B cell (primary cell): ENCODE results near the gene TMEM185B. TPM values are rescaled to one million over a fixed set of nuclear protein-coding genes. Genes with fewer than 3 reads are reported as not detected.

Source experiments
- ATAC-seq: fragments of 200-7000 bp; cut with Tn5 transposase; one replicate; pipeline ENCODE4 v1.10.0; 2021; ENCODE audit warnings: low read depth, mild to moderate bottlenecking, moderate number of reproducible peaks, moderate library complexity
- CTCF ChIA-PET: fragments of 350-600 bp; sonication (Branson Sonifier 250); formaldehyde crosslinking; loops from one replicate; lab custom pipeline; 2021; ENCODE audit warnings: antibody characterized with exemption, inconsistent platforms; lab: Charles Lee
- POLR2A ChIA-PET: fragments of 350-600 bp; sonication (Branson Sonifier 250); formaldehyde crosslinking; loops from one replicate; lab custom pipeline; 2021; ENCODE audit warnings: antibody characterized with exemption; lab: Charles Lee
- DNase-seq: peaks from one replicate; pipeline ENCODE4 v3.0.0; 2013
- H2AFZ ChIP-seq: 2 replicates; pipeline ENCODE4 v1.6.1; 2012; ENCODE audit warnings: mild to moderate bottlenecking, low read depth, low read length; ENCODE audit not compliant: insufficient read depth, poor library complexity, severe bottlenecking
- H3K27ac ChIP-seq, 2 donors: 1 replicate in 1 of 2; 2 replicates in 1 of 2; pipeline ENCODE4 v1.5.1; 2012 to 2013; ENCODE audit warnings: low read length in 2 of 2, mild to moderate bottlenecking in 2 of 2, moderate library complexity in 1 of 2
- H3K27me3 ChIP-seq, 4 experiments: fragments of 200-600 bp in 1 of 4; sonication (generic) in 1 of 4; replicated peaks in 1 of 4; 1 replicate in 2 of 4; 2 replicates in 2 of 4; pipeline versions ENCODE4 v1.6.1 to v1.7.0; 2013 to 2016; ENCODE audit warnings: low read length in 3 of 4, mild to moderate bottlenecking in 2 of 4, mixed read lengths in 1 of 4, moderate library complexity in 1 of 4; ENCODE audit not compliant: insufficient read depth in 4 of 4, control insufficient read depth in 3 of 4; ENCODE audit errors: control extremely low read depth in 1 of 4
- H3K36me3 ChIP-seq, 2 experiments: replicated peaks in 1 of 2; 1 replicate in 1 of 2; 2 replicates in 1 of 2; pipeline versions ENCODE4 v1.6.1 to v1.7.1; 2013; ENCODE audit warnings: low read length in 1 of 2; ENCODE audit not compliant: insufficient read depth in 2 of 2, control insufficient read depth in 1 of 2; ENCODE audit errors: control extremely low read depth in 1 of 2, extremely low read depth in 1 of 2
- H3K4me1 ChIP-seq, 2 donors: fragments of 200-600 bp in 1 of 2; sonication (generic) in 1 of 2; 1 replicate in 1 of 2; 2 replicates in 1 of 2; pipeline versions ENCODE4 v1.5.1 to v1.6.1; 2013 to 2017; ENCODE audit warnings: low read length in 2 of 2; ENCODE audit not compliant: control insufficient read depth in 2 of 2, insufficient read depth in 2 of 2
- H3K4me2 ChIP-seq: replicated peaks from 2 replicates; pipeline ENCODE3; 2012; ENCODE audit warnings: mild to moderate bottlenecking, low read depth, low read length; ENCODE audit not compliant: poor library complexity, severe bottlenecking
- H3K4me3 ChIP-seq, 5 experiments: fragments of 200-600 bp in 1 of 5; sonication (generic) in 1 of 5; 1 replicate in 3 of 5; 2 replicates in 2 of 5; pipeline versions ENCODE4 v1.5.1 to v1.7.0; 2011 to 2016; ENCODE audit warnings: low read length in 4 of 5, mild to moderate bottlenecking in 4 of 5, low read depth in 2 of 5, control low read depth in 1 of 5, moderate library complexity in 1 of 5; ENCODE audit not compliant: insufficient read depth in 1 of 5; ENCODE audit errors: control extremely low read depth in 1 of 5, extremely low read depth in 1 of 5
- H3K79me2 ChIP-seq: fragments of 200-600 bp; sonication (generic); one replicate; pipeline ENCODE4 v1.6.0; 2016; ENCODE audit warnings: low read length; ENCODE audit not compliant: control insufficient read depth, insufficient read depth
- H3K9ac ChIP-seq: fragments of 200-600 bp; sonication (generic); 2 replicates; pipeline ENCODE4 v1.6.1; 2017; ENCODE audit warnings: mild to moderate bottlenecking, low read length, moderate library complexity
- H3K9me3 ChIP-seq, 3 donors: one replicate each; pipeline versions ENCODE4 v1.6.1 to v1.7.1; 2013; ENCODE audit warnings: low read length in 2 of 3; ENCODE audit not compliant: control insufficient read depth in 2 of 3, insufficient read depth in 1 of 3; ENCODE audit errors: control extremely low read depth in 1 of 3
- H4K20me1 ChIP-seq: 2 replicates; pipeline ENCODE4 v1.6.0; 2012; ENCODE audit warnings: mild to moderate bottlenecking, low read length; ENCODE audit not compliant: insufficient read depth, control insufficient read depth, poor library complexity, severe bottlenecking
- H3K27ac Mint-ChIP-seq: one replicate; pipeline ENCODE4 v1.8.0; 2021; ENCODE audit warnings: mixed read lengths
- H3K27me3 Mint-ChIP-seq: one replicate; pipeline ENCODE4 v1.8.0; 2021; ENCODE audit warnings: mixed read lengths
- H3K4me1 Mint-ChIP-seq: one replicate; pipeline ENCODE4 v1.8.0; 2021; ENCODE audit warnings: mixed read lengths
- H3K4me3 Mint-ChIP-seq: one replicate; pipeline ENCODE4 v1.8.0; 2021; ENCODE audit warnings: mixed read lengths
- H3K9me3 Mint-ChIP-seq: one replicate; pipeline ENCODE4 v1.8.0; 2022; ENCODE audit warnings: mixed read lengths; ENCODE audit not compliant: insufficient read depth
- CTCF ChIP-seq: fragments of 200-600 bp; IDR thresholded peaks from one replicate; pipeline ENCODE4 v1.8.0; 2022; ENCODE audit warnings: antibody characterized with exemption, mild to moderate bottlenecking
- EZH2 ChIP-seq: IDR thresholded peaks from 2 replicates; pipeline ENCODE4 v1.6.1; 2012; ENCODE audit warnings: borderline replicate concordance, low read depth, mild to moderate bottlenecking, moderate library complexity, low read length; ENCODE audit not compliant: insufficient read depth, poor library complexity, severe bottlenecking
- WGBS: methylation state at CpG from one replicate; pipeline ENCODE4 v1.1.5; 2013; ENCODE audit warnings: missing lambda C conversion rate; ENCODE audit not compliant: insufficient coverage; 5-methylcytosine and 5-hydroxymethylcytosine counted together
- intact Hi-C: fragments of 100-400 bp; cut with micrococcal nuclease; formaldehyde crosslinking; loops from one replicate; pipeline ENCODE4 v1.10.0; 2022
- polyA plus RNA-seq: library from polyadenylated mRNA; depleted of rRNA; stranded (reverse); fragments of >200 nt; gene quantifications from 2 replicates; pipeline ENCODE4 v1.2.3, GENCODE V29; 2012
- total RNA-seq, 2 donors: library from RNA; stranded (reverse); fragments of 120-200 nt in 1 of 2; gene quantifications; 1 replicate in 1 of 2; 2 replicates in 1 of 2; pipeline versions ENCODE4 v1.2.3 to v1.2.4, GENCODE V29; 2013 to 2022

TMEM185B gene
- total and polyA plus RNA-seq, 2 donors (not counting 1 experiment from before 2014, with no cell fraction given) = 29.6 to 36.4 TPM

- Mint-ChIP-seq H3K27ac (peak overlapping the region; percentile 60), H3K9me3 (no peaks in the 10 kb centered on the region), H3K4me3 (no peak overlapping the region)
Measured at GRCh38 chr2:120180066-120180465, 43.1 kb downstream of the TMEM185B start.

More at GRCh38 chr2:120180066-120180465, 43.1 kb downstream of the TMEM185B start:
- ChIA-PET CTCF (interaction anchor here (0.9 to 6.4 kb wide), 3 partner anchors 427 to 477 kb away, joined by 3 to 91 read pairs (median 3); no protein-coding TSS in a partner anchor), POLR2A (no interaction called here)
- Histone ChIP-seq H3K9ac (no peak overlapping the region), H3K4me1 (peaks cover 57 to 60% of the 10 kb centered on the region in 2 donors), H3K79me2 (peaks cover 50% of the 10 kb centered on the region), H3K9me3 (no peaks in the 10 kb centered on the region), H2AFZ (no peak overlapping the region), H3K4me3 (no peak overlapping the region), H3K36me3 (no peaks in the 10 kb centered on the region), H3K27me3 (no peaks in the 10 kb centered on the region), H3K27ac (peak overlapping the region in 1 of 2 donors; percentile 35), H4K20me1 (no peaks in the 10 kb centered on the region), H3K4me2 (no peak overlapping the region)
- ATAC-seq = no peak
- no peak for DNase-seq
- intact Hi-C loops = no loop called here
- TF ChIP-seq CTCF = no peak
- TF ChIP-seq EZH2 = no peak
- Mint-ChIP-seq H3K27me3 (no peaks in the 10 kb centered on the region), H3K4me1 (peaks cover 57% of the 10 kb centered on the region)
- WGBS = 97% methylated on average over 3 of the region's 3 CpGs
